HG03175 (cell line): ENCODE measurements around the gene OR10D3.
"Not testable (repeated sequence)": the region's sequence is repeated elsewhere in the genome, so short reads cannot be mapped to it uniquely, and the experiment has no call there.

ENCODE experiments used
- ATAC-seq: cut with Tn5 transposase; IDR thresholded peaks from one replicate; pipeline ENCODE4 v1.9.1; 2021; ENCODE audit warnings: mild to moderate bottlenecking, moderate library complexity; ENCODE audit not compliant: unreplicated experiment

The OR10D3 gene

DNA sequence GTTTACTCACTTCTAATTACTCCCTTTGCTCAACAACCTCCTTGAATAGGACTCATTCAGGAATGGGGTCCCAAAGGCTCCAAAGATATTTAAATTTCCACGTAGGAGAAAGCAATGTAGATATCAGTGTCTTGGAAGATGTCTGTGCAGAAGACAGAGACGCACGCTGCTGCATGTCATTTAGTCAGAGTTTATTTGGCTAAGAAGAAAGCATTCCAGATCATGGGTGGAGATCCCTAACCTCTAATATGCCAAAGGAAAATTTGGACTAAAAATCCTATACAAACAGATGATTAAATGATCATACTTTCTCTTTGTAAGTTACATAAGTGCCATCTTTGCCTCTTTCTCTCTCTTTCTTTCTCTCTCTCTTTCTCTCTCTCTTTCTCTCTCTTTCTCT lies at the start of gene OR10D3:
Gene OR10D3 (plus strand): TSS at position 278 of the 400 bp plus-strand sequence. CDS start 1,925 bp downstream, outside the sequence.
- ATAC-seq, result no peak

DNA sequence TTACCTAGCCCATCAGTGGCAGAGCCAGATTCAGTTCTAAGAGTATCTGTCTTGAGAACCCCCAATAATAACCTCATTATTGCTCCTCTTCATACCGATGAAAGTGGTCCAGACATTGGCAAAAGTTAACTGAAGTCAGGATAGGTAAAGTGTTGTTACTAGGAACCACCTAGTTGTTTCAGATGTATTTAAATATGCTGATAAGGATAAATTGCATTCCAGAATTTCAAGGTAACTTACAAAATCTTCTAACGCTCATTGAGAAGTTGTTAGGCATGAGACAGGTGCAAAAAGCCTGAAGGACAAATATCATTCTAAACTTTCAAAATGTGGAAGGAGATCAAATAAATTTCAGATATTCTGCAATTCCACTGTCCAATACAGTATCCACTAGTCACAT lies 40.1 kb upstream of the OR10D3 start:
- ATAC-seq, result no peak

GRCh38 chr11:124147951-124148350 lies 35.2 kb upstream of the OR10D3 start:
- no peak for ATAC-seq

- ATAC-seq, result no peak
These were observed 32.5 kb upstream of the OR10D3 start for GRCh38 chr11:124150684-124151083.

GRCh38 chr11:124152770-124153407 lies 30.3 kb upstream of the OR10D3 start:
- no peak for ATAC-seq

DNA sequence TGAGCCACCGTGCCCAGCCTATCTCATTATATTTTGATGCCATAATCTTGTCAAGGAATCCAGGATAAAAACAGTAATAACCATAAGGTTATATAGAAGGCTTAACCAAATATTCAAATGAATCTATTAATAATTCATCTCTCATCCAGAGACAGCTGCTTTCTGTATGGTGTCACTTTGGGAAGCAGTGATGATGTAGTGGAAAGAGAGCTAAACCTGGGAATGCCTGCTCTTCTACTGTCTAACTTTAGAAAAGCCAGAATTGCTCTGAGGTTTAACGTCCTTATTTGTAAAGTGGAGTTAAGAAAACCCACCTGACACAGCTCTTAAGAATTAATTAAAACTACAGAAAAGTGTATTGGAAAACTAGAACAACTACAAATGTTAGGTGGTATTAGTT lies 29.3 kb upstream of the OR10D3 start:
- ATAC-seq, result no peak

- ATAC-seq, result no peak
These were observed 23.7 kb upstream of the OR10D3 start for GRCh38 chr11:124159481-124159880.

DNA sequence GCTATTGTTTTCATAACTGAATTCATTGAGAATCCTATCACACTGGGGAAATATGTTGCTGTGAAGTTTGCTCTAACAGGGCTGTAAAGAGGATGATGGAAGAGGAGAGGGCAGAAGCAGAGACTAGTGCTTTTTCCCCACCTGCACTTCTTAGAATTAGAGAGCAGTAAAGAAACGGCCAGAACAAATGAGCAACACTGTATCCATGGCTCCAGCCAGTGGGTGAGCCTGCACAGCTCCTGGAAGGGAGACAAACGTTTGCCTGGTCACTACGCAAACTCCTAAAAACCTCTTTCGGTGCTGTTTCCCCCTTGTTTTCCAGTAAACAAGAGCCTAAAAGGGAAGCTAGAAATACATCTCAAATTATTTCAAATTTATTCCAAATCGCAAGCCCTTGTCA lies 22.2 kb upstream of the OR10D3 start:
- no peak for ATAC-seq

DNA sequence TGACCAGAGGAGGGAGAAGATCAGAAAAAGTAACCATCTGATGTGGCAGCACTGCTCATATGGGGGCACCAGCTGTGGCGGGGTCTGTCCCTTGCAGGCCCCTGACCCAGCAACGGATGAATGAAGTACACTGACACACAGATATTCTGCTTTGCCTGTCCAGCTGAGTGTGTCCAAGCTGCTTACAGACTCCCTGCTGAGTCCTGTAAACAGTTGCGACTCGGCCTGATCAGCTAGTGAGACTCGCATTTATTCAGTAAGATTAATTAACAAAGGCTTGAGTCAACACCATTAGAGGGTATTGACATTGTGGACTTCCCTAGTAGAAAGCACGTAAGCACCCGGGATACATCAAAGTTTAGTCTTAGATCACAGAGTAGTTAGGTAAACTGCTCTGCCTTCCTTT lies 15.3 kb upstream of the OR10D3 start:
- no peak for ATAC-seq

DNA sequence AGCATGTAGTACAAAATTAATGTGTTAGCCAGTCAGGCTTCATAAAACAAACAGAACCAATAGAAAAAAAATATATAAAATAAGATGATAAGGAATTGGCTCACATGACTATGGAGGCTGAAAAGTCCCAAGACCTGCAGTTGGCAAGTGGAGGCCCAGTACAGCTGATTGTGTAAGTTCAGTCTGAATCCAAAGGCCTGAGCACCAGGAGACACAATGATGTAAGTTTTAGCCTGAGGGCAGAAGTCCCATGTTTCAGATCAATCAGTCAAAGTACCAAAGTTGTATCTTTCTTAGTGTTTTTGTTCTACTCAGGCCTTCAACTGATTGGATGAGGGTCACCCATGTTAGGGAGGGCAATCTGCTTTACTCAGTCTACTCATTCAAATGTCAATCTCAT lies 14.3 kb upstream of the OR10D3 start:
- no peak for ATAC-seq

GRCh38 chr11:124170315-124170714 lies 12.8 kb upstream of the OR10D3 start:
- ATAC-seq, result not testable (repeated sequence)

DNA sequence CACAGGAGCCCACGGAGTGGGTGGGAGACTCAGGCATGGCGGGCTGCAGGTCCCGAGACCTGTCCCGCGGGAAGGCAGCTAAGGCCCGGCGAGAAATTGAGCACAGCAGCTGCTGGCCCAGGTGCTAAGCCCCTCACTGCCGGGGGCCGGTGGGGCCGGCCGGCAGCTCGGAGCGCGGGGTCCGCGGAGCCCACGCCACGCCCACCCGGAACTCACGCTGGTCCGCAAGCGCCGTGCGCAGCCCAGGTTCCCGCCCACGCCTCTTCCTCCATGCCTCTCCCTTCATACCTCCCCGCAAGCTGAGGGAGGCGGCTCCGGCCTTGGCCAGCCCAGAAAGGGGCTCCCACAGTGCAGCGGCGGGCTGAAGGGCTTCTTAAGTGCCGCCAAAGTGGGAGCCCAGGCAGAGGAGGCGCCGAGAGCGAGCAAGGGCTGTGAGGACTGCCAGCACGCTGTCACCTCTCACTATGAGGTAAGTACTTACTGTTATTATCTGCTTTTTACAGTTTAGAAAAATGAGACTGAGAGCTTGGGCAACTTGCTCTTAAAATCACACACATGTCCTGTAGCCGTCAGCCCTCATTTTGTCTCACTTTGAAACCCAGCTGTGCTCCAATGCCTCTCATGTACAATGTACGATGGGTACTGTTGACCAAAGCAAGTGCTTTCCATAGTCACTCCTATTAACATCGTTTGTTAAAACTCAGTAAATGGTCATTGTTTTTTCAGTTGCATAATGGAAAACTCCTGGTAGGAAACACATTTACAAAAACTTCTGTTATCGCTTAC lies 12.2 kb upstream of the OR10D3 start:
- no peak for ATAC-seq

DNA sequence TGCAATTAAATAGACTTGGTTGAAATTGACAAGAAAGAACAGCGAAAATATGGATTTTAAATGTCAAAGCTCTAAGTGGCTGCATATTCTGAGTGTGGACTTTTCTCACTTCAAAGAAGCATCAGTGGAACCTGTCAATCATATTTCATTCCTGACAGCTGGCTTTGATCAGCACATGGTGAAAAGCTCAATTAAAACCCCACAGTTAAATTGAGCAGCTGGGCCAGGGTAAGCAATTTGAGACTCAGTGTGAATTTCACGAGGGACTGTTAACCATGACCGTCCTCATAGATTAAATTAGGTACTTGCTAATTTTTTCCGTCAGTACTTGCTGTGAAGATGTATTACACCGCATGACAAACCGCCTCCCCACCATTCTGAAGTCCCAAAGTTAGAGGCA lies 11.0 kb upstream of the OR10D3 start:
- ATAC-seq, result no peak

- no peak for ATAC-seq
These were observed 10.5 kb upstream of the OR10D3 start for GRCh38 chr11:124172599-124172998.

DNA sequence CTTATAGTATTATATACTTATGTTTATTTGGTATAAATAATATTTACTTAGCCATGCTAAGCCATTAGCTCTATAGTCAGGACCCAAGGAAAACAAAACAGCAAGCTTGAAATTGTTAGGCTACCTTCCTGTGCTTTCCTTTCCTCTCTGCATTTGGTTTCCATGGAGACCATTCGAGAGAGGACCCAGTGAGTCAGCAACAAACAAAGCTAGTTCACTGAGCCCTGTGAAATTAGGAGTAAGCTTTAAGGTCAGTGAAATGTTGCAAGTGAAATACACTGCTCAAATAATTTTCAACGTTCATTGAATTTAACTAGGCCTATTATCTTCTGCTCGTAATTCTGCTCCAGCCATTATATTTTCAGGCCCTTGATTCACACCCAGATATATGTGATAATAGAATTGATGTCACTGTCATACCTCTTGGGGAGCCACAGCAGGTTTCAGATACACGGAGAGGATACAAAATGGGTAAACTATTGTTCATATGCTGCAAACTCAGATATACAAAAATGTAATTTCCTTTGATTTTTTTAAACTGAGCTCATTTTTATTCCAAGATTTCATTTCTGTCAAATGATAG lies 9.1 kb upstream of the OR10D3 start:
- no peak for ATAC-seq

DNA sequence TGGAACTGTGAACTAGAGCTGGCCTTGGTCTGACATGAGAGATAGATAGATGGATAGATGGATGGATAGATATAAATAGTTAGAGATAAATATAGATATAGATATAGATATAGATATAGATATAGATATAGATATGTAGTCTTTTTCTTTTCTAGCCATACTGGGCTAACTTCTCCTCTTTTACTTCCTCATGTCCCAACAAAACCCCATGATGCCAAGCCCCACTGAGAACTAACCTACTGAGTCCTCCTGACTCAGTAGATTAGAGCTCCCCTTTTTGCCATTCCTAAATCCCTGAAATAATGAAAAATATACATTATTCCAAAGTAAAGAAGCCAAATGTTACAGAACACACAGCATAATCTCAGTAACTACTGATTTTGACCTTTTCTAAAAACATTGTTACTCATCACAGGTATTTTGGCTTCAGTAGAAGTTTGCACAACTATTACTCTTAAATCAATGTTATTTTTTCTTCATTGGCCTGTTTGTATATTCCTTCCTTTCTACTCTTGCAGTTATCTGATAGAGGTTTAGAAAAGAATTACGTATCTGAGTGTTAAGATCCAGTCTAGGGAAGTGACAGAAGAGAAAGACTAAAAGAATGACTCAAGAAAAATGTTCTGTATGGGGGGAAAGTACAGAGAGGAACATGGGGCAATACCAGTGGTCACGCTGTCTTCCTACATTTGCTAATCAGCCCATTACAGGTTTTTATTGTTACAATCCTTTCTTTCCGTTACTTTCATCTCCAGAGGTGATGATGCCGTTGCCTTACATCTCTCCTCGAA lies 6.0 kb upstream of the OR10D3 start:
- no peak for ATAC-seq

DNA sequence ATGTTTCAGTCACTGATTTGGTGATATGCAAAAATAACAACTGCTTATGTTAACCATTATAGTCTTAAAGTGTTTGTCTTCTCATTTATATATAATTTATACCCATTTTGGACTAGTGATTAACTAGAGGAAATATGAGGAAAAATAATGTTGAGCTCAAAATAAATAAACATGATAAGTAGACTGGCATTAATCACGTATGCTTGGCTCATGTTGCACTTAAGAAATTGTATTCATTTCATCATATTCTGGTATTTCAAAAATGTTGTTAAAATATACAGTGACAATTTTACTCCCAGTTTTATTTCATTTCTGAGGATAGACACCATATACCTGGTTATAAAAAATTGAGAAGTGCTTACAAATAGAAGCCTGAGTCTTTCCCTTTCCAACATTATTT lies 3.8 kb upstream of the OR10D3 start:
- ATAC-seq, result no peak

- no peak for ATAC-seq
These were observed 7.4 kb downstream of the OR10D3 start for GRCh38 chr11:124190298-124191139.

DNA sequence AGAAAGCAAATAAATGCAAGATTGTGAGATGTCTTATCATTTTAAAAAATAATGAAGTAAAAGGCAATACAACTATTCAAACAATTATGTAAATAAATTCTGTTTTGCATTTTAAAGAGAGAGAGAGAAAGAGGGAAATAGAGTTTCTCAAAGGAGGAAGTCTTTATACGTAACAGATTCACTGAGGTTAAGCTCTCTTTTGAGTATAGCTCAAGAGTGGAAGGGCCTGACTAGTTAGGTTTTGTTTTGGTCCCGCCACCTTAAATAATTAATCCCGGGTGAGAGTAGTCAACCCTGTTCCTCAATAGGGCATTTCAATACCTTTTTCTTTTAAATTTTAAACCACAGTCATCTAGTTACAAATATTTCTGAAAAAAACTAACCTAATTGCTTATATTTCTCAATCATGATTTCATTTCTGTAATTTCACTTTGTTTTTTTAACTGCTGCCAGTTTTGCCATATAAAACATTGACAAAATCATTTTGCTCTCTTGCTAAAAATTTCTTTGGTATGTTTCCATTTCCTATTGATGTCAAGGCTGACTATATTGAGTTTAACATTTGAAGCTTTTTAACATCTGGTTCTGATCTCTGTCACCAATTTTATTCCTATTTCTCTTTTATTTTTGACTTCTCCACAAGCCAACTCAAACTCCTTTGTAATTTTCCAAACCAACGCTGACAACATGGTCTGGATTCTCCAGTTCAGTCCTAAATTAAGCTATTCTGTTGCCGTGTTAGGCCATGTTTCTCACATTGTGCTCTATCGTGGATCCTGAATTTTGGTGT lies 10.3 kb downstream of the OR10D3 start:
- peak; percentile 78 for ATAC-seq
